ENCODE results near the gene GNLY.

Gene GNLY

DNA sequence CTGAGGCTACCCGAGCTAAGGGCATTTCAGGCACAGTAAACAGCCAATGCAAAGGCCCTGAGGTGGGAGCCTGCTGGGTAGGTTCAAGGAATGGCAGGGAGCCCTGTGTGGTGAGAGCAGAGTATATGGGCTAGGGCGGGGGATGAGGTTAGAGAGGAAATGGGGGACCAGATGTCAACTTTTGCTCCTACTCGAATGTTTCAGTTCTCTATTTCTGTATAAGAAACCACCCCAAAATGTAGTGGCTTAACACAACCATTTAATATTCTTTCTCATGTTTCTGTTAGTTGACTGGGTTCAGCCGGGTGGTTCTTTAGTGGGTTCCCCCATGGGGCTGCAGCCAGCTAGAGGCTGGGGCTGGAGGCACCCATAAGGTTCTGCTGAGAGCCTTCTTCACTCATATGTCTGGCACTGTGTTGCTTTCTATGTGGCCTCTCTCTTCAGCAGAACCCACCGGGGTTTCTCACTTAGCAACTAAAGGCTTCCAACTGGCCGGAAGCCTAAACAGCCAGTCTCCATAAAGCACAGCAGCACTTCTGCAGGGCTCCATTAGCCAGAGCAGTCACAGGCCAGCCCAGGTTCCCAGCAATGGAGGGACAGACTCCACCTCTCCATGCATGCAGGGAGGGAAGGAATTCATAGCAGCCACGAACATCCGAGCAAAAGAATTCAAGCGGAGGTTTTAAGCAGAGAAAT is 54.0 kb downstream of the GNLY start:
- peak in 1 of 2 experiments; percentile 59 for DNase-seq
